Measurements from ENCODE around the gene HELQ. TPM values are rescaled to one million over a fixed set of nuclear protein-coding genes. Genes with fewer than 3 reads are reported as not detected.

HELQ gene
- total and polyA plus RNA-seq, 4 donors = 5.8 to 10.0 (median 6.7) TPM

DNA sequence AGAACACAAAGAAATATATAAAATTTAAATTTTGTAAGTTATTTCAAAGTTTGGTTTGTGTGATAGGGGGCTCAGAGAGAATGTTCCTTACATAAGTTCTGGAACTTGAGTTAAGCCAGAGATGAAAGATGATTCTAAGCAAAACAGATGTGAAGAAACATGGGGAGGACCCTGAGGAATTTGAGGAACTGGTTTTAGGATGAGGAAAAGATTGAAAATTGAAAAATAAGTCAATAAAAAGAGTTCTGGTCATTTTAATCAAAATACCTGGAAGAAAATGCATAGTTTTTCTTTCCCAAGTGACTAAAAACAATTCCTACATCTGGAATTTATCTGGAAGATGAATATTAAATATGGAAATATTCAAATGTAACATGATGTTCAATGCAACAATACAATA is 37.4 kb downstream of the HELQ start:
- Histone ChIP-seq H3K27me3 (ENCODE audit: control insufficient read depth in 4 of 4, insufficient read depth in 4 of 4, low read length in 3 of 4) (no peaks in the 10 kb centered on the region), H3K4me1 (ENCODE audit: control insufficient read depth in 4 of 4, insufficient read depth in 4 of 4, low read length in 3 of 4) (no peaks in the 10 kb centered on the region), H3K9me3 (ENCODE audit: control insufficient read depth in 4 of 4, low read length in 3 of 4) (no peaks in the 10 kb centered on the region), H3K4me3 (ENCODE audit: low read depth in 1 of 3, low read length in 3 of 3) (no peak overlapping the region), H3K9ac (ENCODE audit: low read depth in 1 of 2, low read length in 2 of 2) (no peak overlapping the region), H3K27ac (ENCODE audit: low read depth in 1 of 2, low read length in 2 of 2) (no peak overlapping the region), H3K36me3 (ENCODE audit: control insufficient read depth in 4 of 4, insufficient read depth in 3 of 4, low read depth in 1 of 4, low read length in 3 of 4) (peaks cover 10 to 35% (median 34%) of the 10 kb centered on the region in 4 donors)
- TF ChIP-seq FOXA1 (IDR thresholded peaks at IDR 0.05) (no peak), JUND (IDR thresholded peaks at IDR 0.05) (no peak), HNF4A (conservative IDR thresholded peaks at IDR 0.05) (no peak), RAD21 (IDR thresholded peaks at IDR 0.05) (no peak), RXRA (IDR thresholded peaks at IDR 0.05) (no peak), YY1 (IDR thresholded peaks at IDR 0.05) (no peak), TAF1 (conservative IDR thresholded peaks at IDR 0.05) (no peak), EGR1 (IDR thresholded peaks at IDR 0.05; ENCODE audit: low read depth in 2 of 2) (no peak), SP1 (IDR thresholded peaks at IDR 0.05) (no peak)
- TF ChIP-seq, protein P1, sequence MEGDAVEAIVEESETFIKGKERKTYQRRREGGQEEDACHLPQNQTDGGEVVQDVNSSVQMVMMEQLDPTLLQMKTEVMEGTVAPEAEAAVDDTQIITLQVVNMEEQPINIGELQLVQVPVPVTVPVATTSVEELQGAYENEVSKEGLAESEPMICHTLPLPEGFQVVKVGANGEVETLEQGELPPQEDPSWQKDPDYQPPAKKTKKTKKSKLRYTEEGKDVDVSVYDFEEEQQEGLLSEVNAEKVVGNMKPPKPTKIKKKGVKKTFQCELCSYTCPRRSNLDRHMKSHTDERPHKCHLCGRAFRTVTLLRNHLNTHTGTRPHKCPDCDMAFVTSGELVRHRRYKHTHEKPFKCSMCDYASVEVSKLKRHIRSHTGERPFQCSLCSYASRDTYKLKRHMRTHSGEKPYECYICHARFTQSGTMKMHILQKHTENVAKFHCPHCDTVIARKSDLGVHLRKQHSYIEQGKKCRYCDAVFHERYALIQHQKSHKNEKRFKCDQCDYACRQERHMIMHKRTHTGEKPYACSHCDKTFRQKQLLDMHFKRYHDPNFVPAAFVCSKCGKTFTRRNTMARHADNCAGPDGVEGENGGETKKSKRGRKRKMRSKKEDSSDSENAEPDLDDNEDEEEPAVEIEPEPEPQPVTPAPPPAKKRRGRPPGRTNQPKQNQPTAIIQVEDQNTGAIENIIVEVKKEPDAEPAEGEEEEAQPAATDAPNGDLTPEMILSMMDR (IDR thresholded peaks at IDR 0.05; ENCODE audit: low read depth, low read length, missing input control) = no peak
- TF ChIP-seq, protein P2, sequence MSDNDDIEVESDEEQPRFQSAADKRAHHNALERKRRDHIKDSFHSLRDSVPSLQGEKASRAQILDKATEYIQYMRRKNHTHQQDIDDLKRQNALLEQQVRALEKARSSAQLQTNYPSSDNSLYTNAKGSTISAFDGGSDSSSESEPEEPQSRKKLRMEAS (IDR thresholded peaks at IDR 0.05) = no peak
- no peak for DNase-seq (ENCODE audit: low spot score)

DNA sequence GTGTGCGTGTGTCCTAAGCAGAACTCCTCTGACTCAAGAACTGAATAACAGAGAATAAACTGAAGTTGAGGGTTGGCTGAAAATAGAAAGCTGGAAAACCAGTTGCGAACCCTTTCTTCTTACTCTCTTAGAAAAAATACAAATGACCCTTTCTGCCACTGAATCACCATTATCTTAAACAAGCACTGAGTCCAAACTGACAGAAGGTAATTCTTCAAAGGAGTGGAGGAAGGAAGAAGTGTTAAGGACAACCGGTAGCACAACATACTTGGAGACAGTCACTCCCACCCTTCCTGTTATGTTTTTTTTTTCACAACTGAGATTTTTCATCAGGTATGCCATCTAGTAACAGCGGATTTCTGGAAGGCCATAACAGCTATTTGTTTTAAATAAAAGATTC is 38.1 kb downstream of the HELQ start:
- H3K27me3 ChIP-seq (ENCODE audit: control insufficient read depth in 4 of 4, insufficient read depth in 4 of 4, low read length in 3 of 4) = no peaks in the 10 kb centered on the region
- no peaks in the 10 kb centered on the region for H3K9me3 ChIP-seq (ENCODE audit: control insufficient read depth in 4 of 4, low read length in 3 of 4)
- no peak overlapping the region for H3K9ac ChIP-seq (ENCODE audit: low read depth in 1 of 2, low read length in 2 of 2)
- DNase-seq (ENCODE audit: low spot score) = no peak
- no peak for TF ChIP-seq NR2F2 (IDR thresholded peaks at IDR 0.05)
- TF ChIP-seq, protein P2 (IDR thresholded peaks at IDR 0.05) = no peak
- no peak for TF ChIP-seq HNF4G (IDR thresholded peaks at IDR 0.05)
- no peak for TF ChIP-seq HNF4A (conservative IDR thresholded peaks at IDR 0.05)
- TF ChIP-seq TAF1 (conservative IDR thresholded peaks at IDR 0.05) = no peak
- TF ChIP-seq, protein P3, sequence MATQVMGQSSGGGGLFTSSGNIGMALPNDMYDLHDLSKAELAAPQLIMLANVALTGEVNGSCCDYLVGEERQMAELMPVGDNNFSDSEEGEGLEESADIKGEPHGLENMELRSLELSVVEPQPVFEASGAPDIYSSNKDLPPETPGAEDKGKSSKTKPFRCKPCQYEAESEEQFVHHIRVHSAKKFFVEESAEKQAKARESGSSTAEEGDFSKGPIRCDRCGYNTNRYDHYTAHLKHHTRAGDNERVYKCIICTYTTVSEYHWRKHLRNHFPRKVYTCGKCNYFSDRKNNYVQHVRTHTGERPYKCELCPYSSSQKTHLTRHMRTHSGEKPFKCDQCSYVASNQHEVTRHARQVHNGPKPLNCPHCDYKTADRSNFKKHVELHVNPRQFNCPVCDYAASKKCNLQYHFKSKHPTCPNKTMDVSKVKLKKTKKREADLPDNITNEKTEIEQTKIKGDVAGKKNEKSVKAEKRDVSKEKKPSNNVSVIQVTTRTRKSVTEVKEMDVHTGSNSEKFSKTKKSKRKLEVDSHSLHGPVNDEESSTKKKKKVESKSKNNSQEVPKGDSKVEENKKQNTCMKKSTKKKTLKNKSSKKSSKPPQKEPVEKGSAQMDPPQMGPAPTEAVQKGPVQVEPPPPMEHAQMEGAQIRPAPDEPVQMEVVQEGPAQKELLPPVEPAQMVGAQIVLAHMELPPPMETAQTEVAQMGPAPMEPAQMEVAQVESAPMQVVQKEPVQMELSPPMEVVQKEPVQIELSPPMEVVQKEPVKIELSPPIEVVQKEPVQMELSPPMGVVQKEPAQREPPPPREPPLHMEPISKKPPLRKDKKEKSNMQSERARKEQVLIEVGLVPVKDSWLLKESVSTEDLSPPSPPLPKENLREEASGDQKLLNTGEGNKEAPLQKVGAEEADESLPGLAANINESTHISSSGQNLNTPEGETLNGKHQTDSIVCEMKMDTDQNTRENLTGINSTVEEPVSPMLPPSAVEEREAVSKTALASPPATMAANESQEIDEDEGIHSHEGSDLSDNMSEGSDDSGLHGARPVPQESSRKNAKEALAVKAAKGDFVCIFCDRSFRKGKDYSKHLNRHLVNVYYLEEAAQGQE (IDR thresholded peaks at IDR 0.05) = no peak
- TF ChIP-seq, protein P4, sequence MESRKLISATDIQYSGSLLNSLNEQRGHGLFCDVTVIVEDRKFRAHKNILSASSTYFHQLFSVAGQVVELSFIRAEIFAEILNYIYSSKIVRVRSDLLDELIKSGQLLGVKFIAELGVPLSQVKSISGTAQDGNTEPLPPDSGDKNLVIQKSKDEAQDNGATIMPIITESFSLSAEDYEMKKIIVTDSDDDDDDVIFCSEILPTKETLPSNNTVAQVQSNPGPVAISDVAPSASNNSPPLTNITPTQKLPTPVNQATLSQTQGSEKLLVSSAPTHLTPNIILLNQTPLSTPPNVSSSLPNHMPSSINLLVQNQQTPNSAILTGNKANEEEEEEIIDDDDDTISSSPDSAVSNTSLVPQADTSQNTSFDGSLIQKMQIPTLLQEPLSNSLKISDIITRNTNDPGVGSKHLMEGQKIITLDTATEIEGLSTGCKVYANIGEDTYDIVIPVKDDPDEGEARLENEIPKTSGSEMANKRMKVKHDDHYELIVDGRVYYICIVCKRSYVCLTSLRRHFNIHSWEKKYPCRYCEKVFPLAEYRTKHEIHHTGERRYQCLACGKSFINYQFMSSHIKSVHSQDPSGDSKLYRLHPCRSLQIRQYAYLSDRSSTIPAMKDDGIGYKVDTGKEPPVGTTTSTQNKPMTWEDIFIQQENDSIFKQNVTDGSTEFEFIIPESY (IDR thresholded peaks at IDR 0.05) = no peak
- TF ChIP-seq RXRA (IDR thresholded peaks at IDR 0.05) = no peak
- no peak for TF ChIP-seq FOXA2 (IDR thresholded peaks at IDR 0.05)
- no peak for TF ChIP-seq RAD21 (IDR thresholded peaks at IDR 0.05)
- TF ChIP-seq FOXA1 (IDR thresholded peaks at IDR 0.05) = no peak
- TF ChIP-seq, protein P5, sequence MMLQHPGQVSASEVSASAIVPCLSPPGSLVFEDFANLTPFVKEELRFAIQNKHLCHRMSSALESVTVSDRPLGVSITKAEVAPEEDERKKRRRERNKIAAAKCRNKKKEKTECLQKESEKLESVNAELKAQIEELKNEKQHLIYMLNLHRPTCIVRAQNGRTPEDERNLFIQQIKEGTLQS (IDR thresholded peaks at IDR 0.05) = no peak
- no peak for TF ChIP-seq EGR1 (IDR thresholded peaks at IDR 0.05; ENCODE audit: low read depth in 2 of 2)
- no peak for TF ChIP-seq YY1 (IDR thresholded peaks at IDR 0.05)
- TF ChIP-seq JUND (IDR thresholded peaks at IDR 0.05) = no peak
- no peak for TF ChIP-seq GABPA (IDR thresholded peaks at IDR 0.05 in 1 of 2, conservative IDR thresholded peaks at IDR 0.05 in 1 of 2)
- TF ChIP-seq, protein P1 (IDR thresholded peaks at IDR 0.05; ENCODE audit: low read depth, low read length, missing input control) = no peak
- TF ChIP-seq SP1 (IDR thresholded peaks at IDR 0.05) = no peak
- H3K4me3 ChIP-seq (ENCODE audit: low read depth in 1 of 3, low read length in 3 of 3) = no peak overlapping the region
- 87% methylated on average over 4 of the region's 4 CpGs for WGBS
- no peak overlapping the region for H3K27ac ChIP-seq (ENCODE audit: low read depth in 1 of 2, low read length in 2 of 2)
- H3K4me1 ChIP-seq (ENCODE audit: control insufficient read depth in 4 of 4, insufficient read depth in 4 of 4, low read length in 3 of 4) = no peaks in the 10 kb centered on the region
- peaks cover 10 to 36% (median 32%) of the 10 kb centered on the region in 4 donors for H3K36me3 ChIP-seq (ENCODE audit: control insufficient read depth in 4 of 4, insufficient read depth in 3 of 4, low read depth in 1 of 4, low read length in 3 of 4)
